GM23338 (cell line): ENCODE measurements around the gene CATSPERZ.
A peak's percentile ranks its signal among the peaks of the same experiment; 100 is the strongest.

Experiments used
- CREB1 ChIP-seq: fragments of 250-450 bp; sonication (Bioruptor Pico); IDR thresholded peaks from 2 replicates; pipeline ENCODE4 v1.5.0; 2020; ENCODE audit warnings: low read depth, mild to moderate bottlenecking, moderate library complexity
- CTCF ChIP-seq, 2 experiments: fragments of 200-600 bp in 1 of 2; sonication (generic) in 1 of 2; conservative IDR thresholded peaks; 2 replicates each; pipeline versions ENCODE4 v1.5.1 to v1.6.1; 2016 to 2017; ENCODE audit warnings: antibody characterized with exemption in 2 of 2, low read depth in 2 of 2, mild to moderate bottlenecking in 2 of 2, moderate library complexity in 1 of 2
- EZH2 ChIP-seq: fragments of 200-600 bp; sonication (generic); IDR thresholded peaks from one replicate; pipeline ENCODE4 v1.8.0; 2017; ENCODE audit warnings: antibody characterized with exemption, mild to moderate bottlenecking, low read depth; ENCODE audit not compliant: unreplicated experiment
- POLR2AphosphoS5 ChIP-seq: IDR thresholded peaks from 2 replicates; pipeline ENCODE4 v1.6.1; 2016; ENCODE audit warnings: antibody characterized with exemption, low read depth
- REST ChIP-seq: IDR thresholded peaks from one replicate; pipeline ENCODE4 v1.6.1; 2018; ENCODE audit warnings: antibody characterized with exemption; ENCODE audit not compliant: unreplicated experiment

GRCh38 chr11:64314805-64315561 lies 14.8 kb downstream of the CATSPERZ start:
- TF ChIP-seq EZH2 (no peak), POLR2AphosphoS5 (no peak), CTCF (conservative IDR thresholded peaks at IDR 0.05; ENCODE audit: low read depth in 2 of 2) (peak in 1 of 2 experiments; percentile 39; a peak in 2 of 4 replicates), CREB1 (CRISPR knock-in tag) (no peak), REST (no peak)
